A549 (cell line): ENCODE results near the gene ABCG4. TPM values are rescaled to one million over a fixed set of nuclear protein-coding genes. Genes with fewer than 3 reads are reported as not detected.

Experiments
- ATAC-seq, 2 experiments: fragments of 200-7000 bp in 1 of 2; fragments of >200 bp in 1 of 2; cut with Nextera tagmentation in 1 of 2; cut with Tn5 transposase in 1 of 2; 3 replicates each; pipeline versions ENCODE4 v1.8.0 to v1.9.1; 2018 to 2020; ENCODE audit warnings: mild to moderate bottlenecking in 1 of 2, moderate library complexity in 1 of 2
- CTCF ChIA-PET: fragments of 300-600 bp; sonication (Branson Sonifier 250); formaldehyde crosslinking; extraction: SDS; loops from one replicate; lab custom pipeline; 2021; ENCODE audit warnings: antibody characterized with exemption, inconsistent platforms; lab: Yijun Ruan, JAX
- POLR2A ChIA-PET: fragments of 350-600 bp; formaldehyde crosslinking; extraction: SDS; loops from one replicate; lab custom pipeline; 2021; ENCODE audit warnings: antibody characterized with exemption, inconsistent platforms; lab: Yijun Ruan, JAX
- DNase-seq, 2 experiments: peaks; one replicate each; pipeline versions ENCODE4 v3.0.0 to v3.0.0-alpha.2; 2011 to 2016; ENCODE audit warnings: low read depth in 1 of 2, low spot score in 1 of 2
- FAIRE-seq: peaks from 2 replicates; lab custom pipeline; 2011; peaks lifted over from hg19 to GRCh38; lab: Jason Lieb, UNC
- H3K27ac ChIP-seq, 2 experiments: fragments of >200 bp; sonication (Bioruptor Twin); formaldehyde crosslinking; 3 replicates each; pipeline ENCODE4 v1.5.1; 2016 to 2017
- H3K4me1 ChIP-seq: fragments of >200 bp; sonication (Bioruptor Twin); formaldehyde crosslinking; 3 replicates; pipeline ENCODE4 v1.6.1; 2016
- H3K4me2 ChIP-seq: fragments of >200 bp; sonication (Bioruptor Twin); formaldehyde crosslinking; 3 replicates; pipeline ENCODE4 v1.6.1; 2016
- H3K4me3 ChIP-seq: fragments of >200 bp; sonication (Bioruptor Twin); formaldehyde crosslinking; 3 replicates; pipeline ENCODE4 v1.5.1; 2016
- H3K9me3 ChIP-seq: fragments of >200 bp; sonication (Bioruptor Twin); formaldehyde crosslinking; 3 replicates; pipeline ENCODE4 v1.6.1; 2016
- BCL3 ChIP-seq: fragments of >200 bp; sonication (Bioruptor Twin); formaldehyde crosslinking; IDR thresholded peaks from 3 replicates; pipeline ENCODE4 v1.6.1; 2016
- CBX2 ChIP-seq: fragments of 200-600 bp; sonication (generic); IDR thresholded peaks from 2 replicates; pipeline ENCODE4 v1.6.1; 2016; ENCODE audit warnings: low read depth, mild to moderate bottlenecking, borderline replicate concordance
- CHD2 ChIP-seq: fragments of 150-350 bp; IDR thresholded peaks from 2 replicates; pipeline ENCODE4 v1.6.1; 2014; ENCODE audit warnings: low read length; ENCODE audit not compliant: partially characterized antibody
- CHD4 ChIP-seq: fragments of 200-600 bp; sonication (generic); IDR thresholded peaks from 2 replicates; pipeline ENCODE4 v1.6.1; 2016; ENCODE audit warnings: antibody characterized with exemption, mild to moderate bottlenecking, borderline replicate concordance
- EHMT2 ChIP-seq: fragments of 200-600 bp; sonication (generic); IDR thresholded peaks from 2 replicates; pipeline ENCODE4 v1.6.1; 2016; ENCODE audit warnings: antibody characterized with exemption, low read depth, mild to moderate bottlenecking, moderate library complexity
- ELK1 ChIP-seq: fragments of 150-350 bp; IDR thresholded peaks from 2 replicates; pipeline ENCODE4 v1.6.1; 2014; ENCODE audit warnings: low read depth, mild to moderate bottlenecking, low read length
- ESRRA ChIP-seq: fragments of 150-350 bp; IDR thresholded peaks from 2 replicates; pipeline ENCODE4 v1.6.1; 2014; ENCODE audit warnings: mild to moderate bottlenecking, low read length, borderline replicate concordance
- FOSB ChIP-seq: fragments of 250-450 bp; sonication (Bioruptor Pico); IDR thresholded peaks from 2 replicates; pipeline ENCODE4 v1.5.0; 2020; ENCODE audit warnings: mild to moderate bottlenecking, moderate library complexity
- FOSL2 ChIP-seq, 2 experiments: fragments of 450-650 bp in 1 of 2; fragments of >200 bp in 1 of 2; sonication (Bioruptor Twin) in 1 of 2; formaldehyde crosslinking; IDR thresholded peaks; 2 replicates each; pipeline versions ENCODE4 v1.5.0 to v1.6.1; 2016 to 2020; ENCODE audit warnings: mild to moderate bottlenecking in 1 of 2, moderate library complexity in 1 of 2
- HDAC2 ChIP-seq: fragments of 200-600 bp; sonication (generic); IDR thresholded peaks from 2 replicates; pipeline ENCODE4 v1.6.1; 2016
- HEYL ChIP-seq: fragments of 250-450 bp; sonication (Bioruptor Pico); IDR thresholded peaks from 2 replicates; pipeline ENCODE4 v1.8.0; 2021; ENCODE audit warnings: mild to moderate bottlenecking, moderate library complexity
- HOXB5 ChIP-seq: fragments of 250-450 bp; sonication (Bioruptor Pico); IDR thresholded peaks from 2 replicates; pipeline ENCODE4 v1.5.0; 2020; ENCODE audit warnings: mild to moderate bottlenecking, moderate library complexity
- KDM1A ChIP-seq: fragments of 200-600 bp; sonication (generic); IDR thresholded peaks from 2 replicates; pipeline ENCODE4 v1.6.1; 2016; ENCODE audit warnings: low read depth, mild to moderate bottlenecking
- MYC ChIP-seq: IDR thresholded peaks from 2 replicates; pipeline ENCODE4 v1.6.1; 2012; ENCODE audit warnings: mild to moderate bottlenecking, inconsistent platforms, low read length, improper control_type of control experiment, borderline replicate concordance
- NFE2L2 ChIP-seq: fragments of 150-350 bp; conservative IDR thresholded peaks from 2 replicates; pipeline ENCODE4 v1.6.1; 2014; ENCODE audit warnings: low read length
- NPAS2 ChIP-seq: fragments of 250-450 bp; sonication (Bioruptor Pico); IDR thresholded peaks from 2 replicates; pipeline ENCODE4 v1.8.0; 2022; ENCODE audit warnings: mild to moderate bottlenecking, moderate library complexity, borderline replicate concordance
- NR3C1 ChIP-seq: fragments of >200 bp; sonication (Bioruptor Twin); formaldehyde crosslinking; IDR thresholded peaks from 3 replicates; pipeline ENCODE4 v1.6.1; 2017
- PHF8 ChIP-seq: fragments of 200-600 bp; sonication (generic); IDR thresholded peaks from 2 replicates; pipeline ENCODE4 v1.6.1; 2016; ENCODE audit warnings: low read depth, mild to moderate bottlenecking, antibody characterized with exemption, moderate library complexity, borderline replicate concordance
- POLR2AphosphoS2 ChIP-seq: conservative IDR thresholded peaks from 2 replicates; pipeline ENCODE4 v1.6.1; 2012; ENCODE audit warnings: low read length, improper control_type of control experiment, inconsistent platforms
- RARB ChIP-seq: fragments of 250-450 bp; sonication (Bioruptor Pico); IDR thresholded peaks from 2 replicates; pipeline ENCODE4 v1.8.0; 2021; ENCODE audit warnings: mild to moderate bottlenecking, moderate library complexity
- RCOR1 ChIP-seq: fragments of 150-350 bp; IDR thresholded peaks from 2 replicates; pipeline ENCODE4 v1.6.1; 2014; ENCODE audit warnings: antibody characterized with exemption, low read length, low read depth
- WGBS: methylation state at CpG from one replicate; pipeline ENCODE4 v1.1.6; 2017; ENCODE audit errors: missing lambda C conversion rate; 5-methylcytosine and 5-hydroxymethylcytosine counted together
- polyA plus RNA-seq, 4 experiments: library from polyadenylated mRNA; depleted of rRNA in 3 of 4; stranded (reverse); fragments of >200 nt; fragmentation: RNase III in 1 of 4; extraction: RNeasy Plus Mini Kit Qiagen cat#74134 plus additional on column Dnase treatment in 1 of 4; gene quantifications; 2 replicates in 3 of 4; 3 replicates in 1 of 4; pipeline ENCODE4 v1.2.3, GENCODE V29; 2011 to 2017
- TF ChIP-seq, protein P1 (sequence below): fragments of 250-450 bp; sonication (Bioruptor Pico); IDR thresholded peaks from 2 replicates; pipeline ENCODE4 v1.5.0; 2020; ENCODE audit warnings: low read depth, mild to moderate bottlenecking, moderate library complexity

ABCG4 gene
- polyA plus RNA-seq, 2 of the 4 experiments (the other 2 are of a cell fraction): 0.10 to 0.44 TPM

GRCh38 chr11:119188067-119188466 is 39.2 kb downstream of the ABCG4 start (continued):
- TF ChIP-seq FOSL2 (IDR thresholded peaks at IDR 0.05) (no peak), FOSL2 (CRISPR knock-in tag; IDR thresholded peaks at IDR 0.05) (no peak), NFE2L2 (no peak), NR3C1 (no peak), CHD4 (no peak), ELK1 (no peak), NPAS2 (CRISPR knock-in tag) (no peak), RCOR1 (no peak)
- TF ChIP-seq, protein P1, sequence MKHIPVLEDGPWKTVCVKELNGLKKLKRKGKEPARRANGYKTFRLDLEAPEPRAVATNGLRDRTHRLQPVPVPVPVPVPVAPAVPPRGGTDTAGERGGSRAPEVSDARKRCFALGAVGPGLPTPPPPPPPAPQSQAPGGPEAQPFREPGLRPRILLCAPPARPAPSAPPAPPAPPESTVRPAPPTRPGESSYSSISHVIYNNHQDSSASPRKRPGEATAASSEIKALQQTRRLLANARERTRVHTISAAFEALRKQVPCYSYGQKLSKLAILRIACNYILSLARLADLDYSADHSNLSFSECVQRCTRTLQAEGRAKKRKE (CRISPR knock-in tag): no peak

GRCh38 chr11:119188887-119189286 is 40.0 kb downstream of the ABCG4 start:
- no peak for ATAC-seq
- 75% methylated on average over 6 of the region's 8 CpGs for WGBS
- TF ChIP-seq PHF8 (no peak), CHD4 (no peak), POLR2AphosphoS2 (no peak), HDAC2 (no peak)
- Histone ChIP-seq H3K4me2 (no peak overlapping the region), H3K4me3 (no peak overlapping the region), H3K27ac (no peak overlapping the region), H3K4me1 (peaks cover 13% of the 10 kb centered on the region), H3K9me3 (no peaks in the 10 kb centered on the region)
- no peak for FAIRE-seq
- ChIA-PET POLR2A (no interaction called here), CTCF (interaction anchor here (1.0 to 4.2 kb wide), 4 partner anchors 8 to 17 kb away, joined by 3 to 17 read pairs (median 6); partner anchors contain the start of gene CBL)
- no peak for DNase-seq

DNA sequence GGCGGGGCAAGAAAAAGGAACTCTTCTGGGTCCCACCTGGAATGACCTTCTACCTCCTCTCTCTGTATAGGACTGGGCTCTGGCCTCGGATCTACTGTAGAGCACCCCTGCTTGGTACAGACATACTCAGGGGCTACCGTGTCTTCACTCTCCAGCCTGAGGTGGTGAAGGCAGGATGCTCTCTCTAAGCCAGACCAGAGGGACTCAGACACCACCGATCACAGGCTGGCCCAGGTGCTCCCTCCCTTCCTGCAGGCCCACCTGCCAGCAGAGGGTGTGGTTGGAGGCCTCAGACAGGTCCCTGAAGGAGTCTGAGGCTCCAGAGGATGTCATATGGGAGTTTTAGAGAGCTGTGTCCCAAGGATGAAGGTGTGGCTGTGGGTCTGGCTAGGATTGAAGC is 40.5 kb downstream of the ABCG4 start:
- DNase-seq (no peak), FAIRE-seq (no peak), ATAC-seq (peak in 1 of 2 experiments; percentile 9; a peak in 1 of 6 replicates)
- H3K4me2 ChIP-seq: no peak overlapping the region
- ChIA-PET CTCF (interaction anchor here (1.5 to 4.2 kb wide), 4 partner anchors 7 to 20 kb away, joined by 4 to 17 read pairs (median 7); partner anchors contain the start of genes CBL and NLRX1), POLR2A (no interaction called here)
- WGBS: 76% methylated on average over 3 of the region's 4 CpGs
- H3K9me3 ChIP-seq: no peaks in the 10 kb centered on the region
- no peak overlapping the region for H3K27ac ChIP-seq
- H3K4me3 ChIP-seq: no peak overlapping the region
- TF ChIP-seq RARB (no peak), MYC (no peak), PHF8 (no peak), ESRRA (no peak), FOSB (no peak), CHD2 (no peak), RCOR1 (no peak), HEYL (CRISPR knock-in tag) (no peak), CBX2 (no peak), EHMT2 (no peak), NFE2L2 (no peak), KDM1A (no peak), BCL3 (no peak), HOXB5 (CRISPR knock-in tag) (no peak)
- H3K4me1 ChIP-seq: peaks cover 13% of the 10 kb centered on the region
